HL-60 (cell line): ENCODE results near the gene GNAL.

Source experiments
- GABPA ChIP-seq: IDR thresholded peaks from 2 replicates; pipeline ENCODE4 v1.6.1; 2012; ENCODE audit warnings: low read depth
- POLR2AphosphoS5 ChIP-seq: IDR thresholded peaks from 2 replicates; pipeline ENCODE4 v1.6.1; 2012; ENCODE audit warnings: low read depth
- TF ChIP-seq, protein P1 (sequence below): IDR thresholded peaks from one replicate; pipeline ENCODE4 v1.5.1; 2011; ENCODE audit warnings: low read length, control low read depth, inconsistent platforms; ENCODE audit not compliant: insufficient read depth
- TF ChIP-seq, protein P2 (sequence below): IDR thresholded peaks from 2 replicates; pipeline ENCODE4 v1.6.1; 2012; ENCODE audit warnings: low read depth; ENCODE audit not compliant: insufficient replicate concordance

- TF ChIP-seq, protein P1, sequence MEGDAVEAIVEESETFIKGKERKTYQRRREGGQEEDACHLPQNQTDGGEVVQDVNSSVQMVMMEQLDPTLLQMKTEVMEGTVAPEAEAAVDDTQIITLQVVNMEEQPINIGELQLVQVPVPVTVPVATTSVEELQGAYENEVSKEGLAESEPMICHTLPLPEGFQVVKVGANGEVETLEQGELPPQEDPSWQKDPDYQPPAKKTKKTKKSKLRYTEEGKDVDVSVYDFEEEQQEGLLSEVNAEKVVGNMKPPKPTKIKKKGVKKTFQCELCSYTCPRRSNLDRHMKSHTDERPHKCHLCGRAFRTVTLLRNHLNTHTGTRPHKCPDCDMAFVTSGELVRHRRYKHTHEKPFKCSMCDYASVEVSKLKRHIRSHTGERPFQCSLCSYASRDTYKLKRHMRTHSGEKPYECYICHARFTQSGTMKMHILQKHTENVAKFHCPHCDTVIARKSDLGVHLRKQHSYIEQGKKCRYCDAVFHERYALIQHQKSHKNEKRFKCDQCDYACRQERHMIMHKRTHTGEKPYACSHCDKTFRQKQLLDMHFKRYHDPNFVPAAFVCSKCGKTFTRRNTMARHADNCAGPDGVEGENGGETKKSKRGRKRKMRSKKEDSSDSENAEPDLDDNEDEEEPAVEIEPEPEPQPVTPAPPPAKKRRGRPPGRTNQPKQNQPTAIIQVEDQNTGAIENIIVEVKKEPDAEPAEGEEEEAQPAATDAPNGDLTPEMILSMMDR = no peak
- TF ChIP-seq GABPA (no peak), POLR2AphosphoS5 (no peak)
- TF ChIP-seq, protein P2, sequence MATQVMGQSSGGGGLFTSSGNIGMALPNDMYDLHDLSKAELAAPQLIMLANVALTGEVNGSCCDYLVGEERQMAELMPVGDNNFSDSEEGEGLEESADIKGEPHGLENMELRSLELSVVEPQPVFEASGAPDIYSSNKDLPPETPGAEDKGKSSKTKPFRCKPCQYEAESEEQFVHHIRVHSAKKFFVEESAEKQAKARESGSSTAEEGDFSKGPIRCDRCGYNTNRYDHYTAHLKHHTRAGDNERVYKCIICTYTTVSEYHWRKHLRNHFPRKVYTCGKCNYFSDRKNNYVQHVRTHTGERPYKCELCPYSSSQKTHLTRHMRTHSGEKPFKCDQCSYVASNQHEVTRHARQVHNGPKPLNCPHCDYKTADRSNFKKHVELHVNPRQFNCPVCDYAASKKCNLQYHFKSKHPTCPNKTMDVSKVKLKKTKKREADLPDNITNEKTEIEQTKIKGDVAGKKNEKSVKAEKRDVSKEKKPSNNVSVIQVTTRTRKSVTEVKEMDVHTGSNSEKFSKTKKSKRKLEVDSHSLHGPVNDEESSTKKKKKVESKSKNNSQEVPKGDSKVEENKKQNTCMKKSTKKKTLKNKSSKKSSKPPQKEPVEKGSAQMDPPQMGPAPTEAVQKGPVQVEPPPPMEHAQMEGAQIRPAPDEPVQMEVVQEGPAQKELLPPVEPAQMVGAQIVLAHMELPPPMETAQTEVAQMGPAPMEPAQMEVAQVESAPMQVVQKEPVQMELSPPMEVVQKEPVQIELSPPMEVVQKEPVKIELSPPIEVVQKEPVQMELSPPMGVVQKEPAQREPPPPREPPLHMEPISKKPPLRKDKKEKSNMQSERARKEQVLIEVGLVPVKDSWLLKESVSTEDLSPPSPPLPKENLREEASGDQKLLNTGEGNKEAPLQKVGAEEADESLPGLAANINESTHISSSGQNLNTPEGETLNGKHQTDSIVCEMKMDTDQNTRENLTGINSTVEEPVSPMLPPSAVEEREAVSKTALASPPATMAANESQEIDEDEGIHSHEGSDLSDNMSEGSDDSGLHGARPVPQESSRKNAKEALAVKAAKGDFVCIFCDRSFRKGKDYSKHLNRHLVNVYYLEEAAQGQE = no peak
Observed at GRCh38 chr18:11785444-11786055, 96.5 kb downstream of the GNAL start.
